A673 (cell line): ENCODE results near the gene PCNX3.

ENCODE experiments used
- CTCF ChIP-seq: fragments of 300-800, 200-600 bp; sonication (generic); conservative IDR thresholded peaks from 2 replicates; pipeline ENCODE4 v1.5.1; 2017; ENCODE audit warnings: low read depth, mild to moderate bottlenecking, antibody characterized with exemption, low read length, moderate library complexity, mixed read lengths
- EZH2 ChIP-seq: fragments of 200-600 bp; sonication (generic); IDR thresholded peaks from 2 replicates; pipeline ENCODE4 v1.6.1; 2017; ENCODE audit warnings: borderline replicate concordance, low read depth, mild to moderate bottlenecking, mixed read lengths, antibody characterized with exemption, low read length; ENCODE audit not compliant: poor library complexity, severe bottlenecking

- no peak for TF ChIP-seq CTCF
- no peak for TF ChIP-seq EZH2
Observed at GRCh38 chr11:65636108-65637031, 20.8 kb downstream of the PCNX3 start.
